Stimulated activated CD4-positive, alpha-beta T cell treated with anti-CD3 and anti-CD28 coated beads, Interleukin-4, amount 100 ng/mL, for 4 hours (primary cell): ENCODE measurements around the gene SPACA4.
"Not testable (repeated sequence)": the region's sequence is repeated elsewhere in the genome, so short reads cannot be mapped to it uniquely, and the experiment has no call there.

Experiments
- DNase-seq, 2 experiments: peaks; one replicate each; pipeline ENCODE4 v3.0.0-alpha.2; 2020

The SPACA4 gene

DNA sequence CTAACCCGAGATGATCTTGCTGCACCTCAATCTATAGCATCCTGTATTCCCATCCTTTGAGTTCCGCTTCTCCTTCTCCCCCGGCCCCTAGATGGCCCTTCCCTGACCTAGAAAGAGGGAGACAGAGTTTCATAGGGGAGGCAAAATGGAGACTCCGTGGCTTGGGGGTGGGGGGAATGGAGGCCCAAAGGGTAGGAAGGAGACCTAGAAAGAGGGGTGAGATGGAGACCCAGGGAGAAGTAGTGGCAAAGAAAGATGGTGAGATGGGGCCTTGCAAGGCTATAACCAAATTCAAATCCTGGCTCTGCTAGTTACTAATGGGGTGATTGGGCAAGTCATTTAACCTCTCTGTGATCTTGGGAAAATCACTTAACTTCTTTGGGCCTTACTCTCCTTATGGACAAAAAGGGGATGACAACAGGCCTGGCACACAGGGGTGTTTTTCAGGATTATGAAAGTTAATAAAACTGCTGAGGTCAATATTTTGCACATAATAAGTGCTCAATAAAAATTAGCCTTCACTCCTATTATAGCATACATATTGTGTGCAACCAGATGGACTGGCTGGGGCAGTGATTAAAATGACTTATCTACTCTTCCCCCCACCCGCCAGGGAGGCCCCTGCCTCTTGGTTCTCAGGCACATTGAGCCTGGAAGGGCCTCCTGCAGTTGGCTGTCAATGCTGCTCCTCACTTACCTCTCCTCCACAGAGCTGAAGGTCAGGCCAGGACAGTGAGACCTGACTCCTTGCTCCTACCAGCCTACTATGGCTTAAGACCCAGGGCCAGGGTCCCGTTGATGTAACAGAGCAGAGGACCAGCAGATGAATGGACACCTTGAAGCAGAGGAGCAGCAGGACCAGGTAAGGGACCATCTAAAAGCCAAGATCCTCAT, 13.4 kb downstream of the SPACA4 start:
- DNase-seq, result no peak

DNA sequence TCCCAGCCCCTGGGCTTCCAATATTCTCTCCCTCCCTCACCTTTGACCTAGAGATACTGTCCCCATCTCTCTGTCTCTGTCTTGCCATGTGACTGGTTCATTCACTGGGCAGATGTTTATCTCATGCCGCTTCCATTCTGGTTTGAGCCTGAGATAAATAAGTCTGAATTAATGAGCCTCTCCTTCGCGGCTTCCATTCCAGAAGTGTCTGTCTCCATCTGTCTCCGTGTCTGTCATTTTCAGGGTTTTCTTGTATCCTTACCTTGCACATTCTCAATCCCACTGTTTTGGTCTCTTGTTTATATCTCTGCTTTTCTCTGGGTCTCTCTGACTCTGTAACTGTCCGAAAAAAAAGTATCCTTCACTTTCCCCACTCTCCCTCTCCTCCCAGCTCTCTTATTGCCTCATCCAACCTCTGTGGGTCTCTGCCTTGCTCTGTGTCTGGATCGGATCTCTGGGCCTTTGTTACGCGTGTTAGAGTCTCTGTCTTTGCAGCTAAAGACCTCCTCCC, 17.1 kb downstream of the SPACA4 start:
- no peak for DNase-seq

DNA sequence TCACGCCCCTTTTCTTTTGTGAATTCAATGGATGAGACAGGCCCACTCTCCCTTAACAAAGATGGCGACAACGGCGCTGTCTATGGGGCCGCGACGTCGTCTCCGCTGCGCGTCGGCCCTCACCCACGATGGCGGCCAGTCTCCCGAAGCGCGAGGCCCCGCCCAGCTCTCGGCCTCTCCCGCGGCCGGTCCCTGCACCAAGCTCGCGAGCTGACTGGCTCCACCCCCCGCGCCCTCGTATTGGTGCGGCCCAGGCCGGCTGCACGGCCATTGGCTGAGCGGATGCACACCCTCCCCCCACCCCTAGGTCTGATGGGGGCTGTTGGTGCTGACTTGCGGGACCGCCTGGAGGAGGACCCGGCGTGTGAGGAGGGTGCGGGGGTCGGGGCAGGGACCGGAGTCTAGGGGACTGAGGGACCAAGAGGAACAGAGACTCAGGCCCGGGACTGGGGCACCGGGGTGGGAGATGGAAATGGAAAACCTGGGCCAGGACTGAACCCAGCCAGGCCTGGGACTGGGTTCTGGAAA, 17.6 kb downstream of the SPACA4 start:
- DNase-seq, result peak; percentile 96 to 98

DNA sequence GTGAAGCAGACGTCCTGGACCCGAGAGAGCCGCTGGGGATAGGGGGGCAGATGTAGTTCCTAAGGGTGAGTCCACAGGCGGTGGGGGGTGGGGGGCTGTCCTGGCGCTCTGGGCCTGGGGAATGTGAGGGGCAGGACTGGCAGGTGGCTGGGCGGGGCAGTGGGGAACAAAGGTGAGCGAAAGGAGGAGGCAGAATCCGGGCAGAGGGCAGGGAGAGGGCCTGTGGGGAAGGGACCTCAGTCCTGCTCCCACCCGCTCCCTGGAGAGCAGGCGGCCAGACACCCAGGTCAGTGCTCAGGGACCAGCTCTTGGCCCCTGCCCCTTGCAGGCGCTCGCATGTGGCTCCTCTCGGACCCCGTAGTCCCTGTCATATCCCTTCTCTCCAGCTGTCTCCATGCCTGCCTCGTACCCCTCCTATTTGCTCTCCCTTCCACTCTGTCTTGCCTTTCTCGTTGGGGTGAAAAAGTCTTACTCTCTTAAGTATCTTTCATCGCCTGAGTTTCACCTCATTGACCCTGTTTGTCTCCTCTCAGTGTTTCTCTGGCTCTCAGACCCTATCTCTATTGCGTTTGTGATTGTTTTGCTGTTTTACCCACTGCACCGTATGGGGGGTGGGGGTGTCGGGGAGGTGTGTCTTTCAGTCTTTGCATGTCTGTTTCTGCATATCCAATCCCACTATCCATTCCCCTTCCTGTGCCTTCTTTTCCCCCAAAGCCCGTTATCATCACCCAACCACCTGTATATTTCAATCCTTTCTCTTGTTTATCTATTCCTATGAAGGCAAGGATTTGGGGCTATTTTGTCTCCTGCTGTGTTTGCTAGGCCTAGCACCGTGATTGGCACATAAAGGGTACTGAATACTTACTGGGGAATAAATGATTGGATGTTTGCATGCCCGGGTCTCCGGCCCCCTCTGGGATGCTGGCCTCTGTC, 18.5 kb downstream of the SPACA4 start:
- DNase-seq, result no peak

DNA sequence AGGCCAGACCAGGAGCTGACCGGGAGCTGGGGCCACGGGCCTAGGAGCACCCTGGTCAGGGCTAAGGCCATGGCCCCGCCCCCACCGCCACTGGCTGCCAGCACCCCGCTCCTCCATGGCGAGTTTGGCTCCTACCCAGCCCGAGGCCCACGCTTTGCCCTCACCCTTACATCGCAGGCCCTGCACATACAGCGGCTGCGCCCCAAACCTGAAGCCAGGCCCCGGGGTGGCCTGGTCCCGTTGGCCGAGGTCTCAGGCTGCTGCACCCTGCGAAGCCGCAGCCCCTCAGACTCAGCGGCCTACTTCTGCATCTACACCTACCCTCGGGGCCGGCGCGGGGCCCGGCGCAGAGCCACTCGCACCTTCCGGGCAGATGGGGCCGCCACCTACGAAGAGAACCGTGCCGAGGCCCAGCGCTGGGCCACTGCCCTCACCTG, 19.4 kb downstream of the SPACA4 start:
- DNase-seq, result no peak

DNA sequence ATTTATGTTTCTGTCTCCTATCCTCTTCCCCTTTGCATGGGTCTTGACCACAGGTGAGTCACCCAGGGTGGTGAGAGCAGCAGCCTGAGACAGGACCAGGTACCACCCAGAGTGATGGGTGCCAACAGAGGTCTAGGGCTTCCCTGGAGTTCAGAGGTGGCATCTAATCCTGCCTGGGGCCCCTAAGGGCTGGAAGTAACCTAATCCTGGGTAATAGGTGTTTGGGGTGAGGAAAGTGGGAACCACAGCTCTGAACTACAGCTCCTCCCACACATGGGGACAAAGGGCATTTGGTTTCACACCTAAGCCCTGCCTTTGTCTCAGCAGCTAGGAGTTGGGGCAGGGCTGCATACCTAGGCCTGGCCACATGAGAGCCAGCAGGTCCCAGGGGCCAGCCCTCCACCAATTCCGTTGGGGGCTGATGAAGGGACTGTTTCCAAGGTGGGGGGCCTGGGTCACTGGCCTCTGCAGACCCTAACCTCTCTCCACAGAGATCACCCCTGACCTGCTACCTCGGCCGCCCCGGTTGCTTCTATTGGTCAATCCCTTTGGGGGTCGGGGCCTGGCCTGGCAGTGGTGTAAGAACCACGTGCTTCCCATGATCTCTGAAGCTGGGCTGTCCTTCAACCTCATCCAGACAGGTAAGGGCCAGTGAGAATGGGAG, 20.8 kb downstream of the SPACA4 start:
- no peak for DNase-seq

DNA sequence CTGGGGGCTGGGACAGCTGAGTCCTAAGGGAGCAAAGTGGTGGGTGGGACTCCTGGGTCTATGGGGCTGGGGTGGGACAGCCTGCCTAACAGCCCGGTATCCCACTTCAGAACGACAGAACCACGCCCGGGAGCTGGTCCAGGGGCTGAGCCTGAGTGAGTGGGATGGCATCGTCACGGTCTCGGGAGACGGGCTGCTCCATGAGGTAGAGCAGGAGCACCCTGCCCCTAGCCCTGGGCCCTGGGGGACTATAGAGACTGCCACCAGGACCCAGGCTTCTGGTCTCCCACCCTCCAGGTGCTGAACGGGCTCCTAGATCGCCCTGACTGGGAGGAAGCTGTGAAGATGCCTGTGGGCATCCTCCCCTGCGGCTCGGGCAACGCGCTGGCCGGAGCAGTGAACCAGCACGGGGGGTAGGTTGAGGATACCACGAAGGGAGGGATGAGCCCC, 21.3 kb downstream of the SPACA4 start:
- DNase-seq, result no peak

DNA sequence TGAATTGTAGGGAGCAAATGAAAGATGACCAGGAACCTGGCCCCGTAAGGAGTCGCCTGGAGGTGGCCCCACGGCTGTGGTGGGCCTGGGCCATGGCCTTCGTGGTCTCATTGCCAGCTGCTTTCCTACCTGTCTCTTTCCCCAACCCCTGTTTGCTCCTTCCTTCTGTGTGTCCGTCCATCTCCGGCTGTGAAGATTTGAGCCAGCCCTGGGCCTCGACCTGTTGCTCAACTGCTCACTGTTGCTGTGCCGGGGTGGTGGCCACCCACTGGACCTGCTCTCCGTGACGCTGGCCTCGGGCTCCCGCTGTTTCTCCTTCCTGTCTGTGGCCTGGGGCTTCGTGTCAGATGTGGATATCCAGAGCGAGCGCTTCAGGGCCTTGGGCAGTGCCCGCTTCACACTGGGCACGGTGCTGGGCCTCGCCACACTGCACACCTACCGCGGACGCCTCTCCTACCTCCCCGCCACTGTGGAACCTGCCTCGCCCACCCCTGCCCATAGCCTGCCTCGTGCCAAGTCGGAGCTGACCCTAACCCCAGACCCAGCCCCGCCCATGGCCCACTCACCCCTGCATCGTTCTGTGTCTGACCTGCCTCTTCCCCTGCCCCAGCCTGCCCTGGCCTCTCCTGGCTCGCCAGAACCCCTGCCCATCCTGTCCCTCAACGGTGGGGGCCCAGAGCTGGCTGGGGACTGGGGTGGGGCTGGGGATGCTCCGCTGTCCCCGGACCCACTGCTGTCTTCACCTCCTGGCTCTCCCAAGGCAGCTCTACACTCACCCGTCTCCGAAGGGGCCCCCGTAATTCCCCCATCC, 22.1 kb downstream of the SPACA4 start:
- DNase-seq, result no peak

DNA sequence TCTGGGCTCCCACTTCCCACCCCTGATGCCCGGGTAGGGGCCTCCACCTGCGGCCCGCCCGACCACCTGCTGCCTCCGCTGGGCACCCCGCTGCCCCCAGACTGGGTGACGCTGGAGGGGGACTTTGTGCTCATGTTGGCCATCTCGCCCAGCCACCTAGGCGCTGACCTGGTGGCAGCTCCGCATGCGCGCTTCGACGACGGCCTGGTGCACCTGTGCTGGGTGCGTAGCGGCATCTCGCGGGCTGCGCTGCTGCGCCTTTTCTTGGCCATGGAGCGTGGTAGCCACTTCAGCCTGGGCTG, 22.7 kb downstream of the SPACA4 start:
- DNase-seq, result no peak

DNA sequence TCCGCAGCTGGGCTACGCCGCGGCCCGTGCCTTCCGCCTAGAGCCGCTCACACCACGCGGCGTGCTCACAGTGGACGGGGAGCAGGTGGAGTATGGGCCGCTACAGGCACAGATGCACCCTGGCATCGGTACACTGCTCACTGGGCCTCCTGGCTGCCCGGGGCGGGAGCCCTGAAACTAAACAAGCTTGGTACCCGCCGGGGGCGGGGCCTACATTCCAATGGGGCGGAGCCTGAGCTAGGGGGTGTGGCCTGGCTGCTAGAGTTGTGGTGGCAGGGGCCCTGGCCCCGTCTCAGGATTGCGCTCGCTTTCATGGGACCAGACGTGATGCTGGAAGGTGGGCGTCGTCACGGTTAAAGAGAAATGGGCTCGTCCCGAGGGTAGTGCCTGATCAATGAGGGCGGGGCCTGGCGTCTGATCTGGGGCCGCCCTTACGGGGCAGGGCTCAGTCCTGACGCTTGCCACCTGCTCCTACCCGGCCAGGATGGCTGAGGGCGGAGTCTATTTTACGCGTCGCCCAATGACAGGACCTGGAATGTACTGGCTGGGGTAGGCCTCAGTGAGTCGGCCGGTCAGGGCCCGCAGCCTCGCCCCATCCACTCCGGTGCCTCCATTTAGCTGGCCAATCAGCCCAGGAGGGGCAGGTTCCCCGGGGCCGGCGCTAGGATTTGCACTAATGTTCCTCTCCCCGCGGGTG, 23.2 kb downstream of the SPACA4 start:
- DNase-seq, result no peak

DNA sequence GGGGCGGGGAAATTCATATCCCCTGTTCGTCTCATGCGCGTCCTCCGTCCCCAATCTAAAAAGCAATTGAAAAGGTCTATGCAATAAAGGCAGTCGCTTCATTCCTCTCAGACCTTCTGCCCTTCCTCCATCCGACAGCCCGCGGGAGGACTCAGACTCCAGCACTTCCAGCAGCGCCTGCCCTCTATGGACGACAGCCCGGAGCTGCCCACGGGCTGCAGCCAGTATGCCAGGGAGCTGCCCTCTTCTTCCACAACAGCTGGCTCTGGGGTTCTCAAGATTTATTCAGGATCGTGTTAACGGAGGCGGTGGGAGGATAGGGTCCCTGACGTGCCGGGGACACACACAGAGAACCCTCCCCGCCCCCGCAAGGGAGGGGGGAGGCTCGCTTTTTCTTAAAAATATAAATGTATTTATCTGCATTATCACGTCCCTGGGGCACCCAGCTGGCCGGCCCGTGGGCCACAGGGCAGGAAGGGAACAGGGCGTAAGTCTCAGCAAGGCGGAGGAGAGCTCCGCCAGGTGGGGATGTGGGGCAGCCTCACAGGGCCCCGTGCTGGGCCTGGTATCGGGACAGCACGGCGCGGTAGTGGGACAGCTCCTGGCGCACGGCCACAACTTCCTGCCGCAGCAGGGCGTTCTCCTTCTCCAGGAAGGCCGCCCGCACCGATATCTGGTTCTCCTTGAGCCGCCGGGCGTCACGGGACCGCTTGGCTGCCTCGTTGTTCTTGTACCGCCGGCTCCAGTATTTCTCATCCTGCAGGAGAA, 23.9 kb downstream of the SPACA4 start:
- DNase-seq, result no peak

DNA sequence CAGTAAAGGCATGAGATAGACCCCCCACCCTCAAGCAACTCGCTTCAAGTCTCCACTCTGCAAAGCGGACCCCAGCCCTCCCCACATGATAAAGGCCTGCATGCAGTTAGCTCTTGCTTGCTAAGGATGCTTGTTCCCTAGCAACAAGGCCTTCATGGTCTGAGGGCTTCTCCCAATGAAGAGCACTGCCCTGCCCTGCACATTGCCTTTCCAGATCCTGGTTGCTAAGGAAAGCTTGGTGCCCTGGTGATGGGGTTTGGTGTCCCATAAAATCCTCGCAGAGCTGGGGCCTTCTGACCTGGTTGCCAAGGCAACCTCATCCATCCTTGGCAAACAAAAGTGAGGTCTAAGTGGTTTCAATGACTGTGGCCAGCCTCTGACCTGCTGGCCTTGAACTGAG, 24.7 kb downstream of the SPACA4 start:
- DNase-seq, result no peak

DNA sequence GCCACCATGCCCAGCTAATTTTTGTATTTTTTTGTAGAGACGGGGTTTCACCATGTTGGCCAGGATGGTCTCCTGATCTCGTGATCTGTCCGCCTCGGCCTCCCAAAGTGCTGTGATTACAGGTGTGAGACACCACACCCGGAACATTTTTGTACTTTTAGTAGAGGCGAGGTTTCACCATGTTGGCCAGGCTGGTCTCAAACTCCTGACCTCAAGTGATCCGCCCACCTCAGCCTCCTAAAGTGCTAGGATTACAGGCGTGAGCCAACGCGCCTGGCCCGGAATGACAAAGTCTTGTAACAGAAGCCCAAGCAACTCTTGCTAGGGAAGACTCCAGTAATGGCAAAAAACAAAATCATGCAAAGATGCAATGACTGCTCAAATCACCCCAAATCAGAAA, 25.7 kb downstream of the SPACA4 start:
- not testable (repeated sequence) for DNase-seq

DNA sequence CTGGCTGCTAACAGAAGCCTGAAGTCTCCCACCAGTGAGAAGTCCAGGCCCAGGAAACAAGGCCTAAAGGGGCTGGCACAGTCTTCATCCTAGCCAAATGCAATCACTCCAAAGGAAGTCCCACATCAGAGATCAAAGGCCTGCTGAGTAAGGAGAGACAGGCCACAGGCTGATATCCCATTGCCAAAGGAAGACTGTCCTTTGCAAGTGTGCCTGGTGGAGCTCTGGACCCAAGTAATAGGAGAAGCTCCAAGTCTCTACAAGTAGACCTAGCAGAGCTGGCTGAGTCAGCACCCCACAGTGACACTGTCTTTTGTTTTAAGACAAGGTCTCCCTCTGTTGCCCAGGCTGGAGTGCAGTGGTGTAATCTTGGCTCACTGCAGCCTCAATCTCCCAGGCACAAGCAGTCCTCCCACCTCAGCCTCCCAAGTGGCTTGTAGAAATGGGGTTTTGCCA, 26.2 kb downstream of the SPACA4 start:
- no peak for DNase-seq

DNA sequence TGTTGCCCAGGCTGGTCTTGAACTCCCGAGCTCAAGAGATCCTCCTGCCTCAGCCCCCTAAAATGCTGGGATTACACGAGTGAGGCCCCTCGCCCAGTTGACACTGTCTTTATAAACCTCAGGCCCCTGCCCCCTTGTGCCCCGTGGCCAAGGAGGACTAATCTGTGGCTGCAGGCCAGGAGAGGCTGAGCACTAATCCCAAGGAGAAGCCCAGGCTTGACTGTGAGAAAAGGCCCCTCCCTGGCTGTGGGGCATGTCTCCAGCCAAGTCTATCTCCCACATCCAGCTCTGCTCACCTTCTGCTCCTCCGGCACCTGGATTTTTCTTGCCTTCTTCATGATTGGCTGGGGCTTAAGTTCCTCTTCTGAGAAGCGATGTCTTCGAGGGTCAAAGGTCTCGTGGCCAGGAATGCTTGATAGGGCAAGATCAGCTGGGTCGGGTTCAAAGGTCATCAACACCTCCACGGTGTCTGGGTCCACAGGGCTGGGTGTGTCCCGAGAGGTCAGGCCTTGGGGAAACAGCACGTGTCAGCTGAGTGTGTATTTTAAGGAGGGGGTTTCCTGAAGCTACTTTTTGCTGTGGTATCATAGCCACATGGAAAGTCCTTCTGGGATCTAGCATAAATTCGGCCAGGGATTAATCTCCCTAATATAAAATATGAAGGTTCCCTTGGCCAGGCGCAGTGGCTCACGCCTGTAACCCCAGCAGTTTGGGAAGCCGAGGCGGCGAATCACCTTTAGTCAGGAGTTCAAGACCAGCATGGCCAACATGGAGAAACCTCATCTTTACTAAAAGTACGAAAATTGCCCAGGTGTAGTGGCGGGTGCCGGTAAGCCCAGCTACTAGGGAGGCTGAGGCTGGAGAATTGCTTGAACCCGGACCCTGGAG, 26.9 kb downstream of the SPACA4 start:
- no peak for DNase-seq

DNA sequence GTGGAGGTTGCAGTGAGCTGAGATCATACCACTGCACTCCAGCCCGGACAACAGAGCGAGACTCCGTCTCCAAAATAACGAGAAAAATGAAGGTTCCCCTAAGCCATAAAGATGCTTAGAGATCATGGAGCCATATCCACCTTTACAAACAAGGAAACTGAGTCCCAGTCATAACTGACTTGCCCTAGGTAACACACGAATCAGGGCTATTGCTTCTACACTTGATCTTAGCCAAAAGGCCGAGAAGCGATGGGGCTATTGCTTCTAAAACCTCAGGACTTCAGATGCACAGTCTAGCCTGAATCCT, 27.4 kb downstream of the SPACA4 start:
- no peak for DNase-seq

DNA sequence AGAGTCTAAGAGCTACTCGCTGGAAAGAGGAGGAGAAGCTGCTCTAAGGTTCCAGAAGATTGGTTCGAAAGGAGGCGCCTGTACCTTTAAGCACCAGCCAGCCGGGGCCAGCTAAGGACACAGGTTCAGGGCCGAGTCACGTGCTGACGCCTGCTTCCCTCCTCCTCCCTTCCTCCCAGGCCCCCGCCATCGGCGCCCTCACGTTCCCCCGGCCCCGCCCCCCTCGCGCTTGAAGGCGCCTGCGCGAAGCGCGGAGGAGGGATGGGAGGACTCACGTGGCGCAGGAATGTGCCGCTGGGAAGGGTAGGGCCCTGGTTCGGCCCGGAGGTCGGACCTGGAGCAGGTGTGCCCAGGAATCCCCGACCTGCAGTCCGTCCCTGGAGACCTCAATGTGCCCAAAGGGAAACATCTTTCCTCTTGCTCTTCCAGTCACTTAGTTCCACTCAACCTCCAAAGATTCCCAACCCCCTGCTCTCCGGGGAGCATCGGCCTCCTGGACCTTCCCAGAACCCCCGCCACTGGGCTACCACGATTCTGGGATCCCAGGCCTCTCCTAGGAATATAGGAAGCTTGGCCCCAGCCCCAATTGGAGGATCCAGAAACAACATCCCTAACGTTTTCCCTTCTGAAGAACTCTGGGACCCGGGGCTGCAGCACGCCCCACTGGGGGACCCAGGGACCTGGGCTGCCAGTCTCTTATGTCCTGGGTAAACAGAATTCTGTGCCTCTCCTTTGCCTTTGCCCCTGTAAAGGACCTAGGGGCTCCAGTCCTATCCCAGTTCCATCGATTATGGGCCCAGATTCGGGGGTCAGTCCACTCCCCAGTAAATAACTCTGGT, 28.1 kb downstream of the SPACA4 start:
- DNase-seq, result peak; percentile 91 to 96

DNA sequence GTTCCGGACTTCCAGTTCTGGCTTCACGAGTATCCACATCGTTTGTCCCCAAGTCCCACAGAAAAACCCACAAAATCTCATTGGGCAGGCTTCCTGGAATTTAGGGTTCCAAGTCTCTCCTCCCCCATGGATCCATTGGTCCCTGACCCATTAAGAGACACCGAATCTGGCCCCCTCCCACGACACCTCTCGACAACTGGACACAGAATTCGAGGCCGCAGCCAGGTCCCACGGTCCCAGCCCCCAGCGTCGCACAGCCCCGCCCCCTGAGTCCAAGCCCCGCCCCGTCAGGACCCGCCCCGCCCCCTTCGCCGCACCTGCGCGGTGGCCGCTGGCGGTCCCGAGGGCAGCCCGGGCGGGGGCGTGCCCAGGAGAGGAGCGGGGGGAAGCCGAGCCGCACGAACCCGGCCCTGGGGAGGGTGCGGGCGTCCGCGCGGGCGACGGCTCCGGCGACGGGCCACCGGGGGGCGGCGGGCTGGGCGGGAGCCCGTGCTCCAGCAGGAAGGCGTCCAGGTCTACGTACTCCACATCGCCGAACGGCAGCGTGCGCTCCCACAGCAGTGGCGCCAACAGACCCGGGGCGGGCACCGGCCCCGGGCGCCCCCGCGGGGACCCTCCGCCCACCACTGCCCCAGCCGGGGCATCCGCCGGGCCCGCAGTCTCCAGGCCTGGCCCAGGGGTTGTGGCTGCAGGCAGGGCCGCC, 28.9 kb downstream of the SPACA4 start:
- peak; percentile 69 to 81 for DNase-seq
